ENCODE measurements around the gene ZNF263.

ZNF263 gene

GRCh38 chr16:3254309-3254708 lies 29.0 kb upstream of the ZNF263 start:
- TF ChIP-seq, protein P1, sequence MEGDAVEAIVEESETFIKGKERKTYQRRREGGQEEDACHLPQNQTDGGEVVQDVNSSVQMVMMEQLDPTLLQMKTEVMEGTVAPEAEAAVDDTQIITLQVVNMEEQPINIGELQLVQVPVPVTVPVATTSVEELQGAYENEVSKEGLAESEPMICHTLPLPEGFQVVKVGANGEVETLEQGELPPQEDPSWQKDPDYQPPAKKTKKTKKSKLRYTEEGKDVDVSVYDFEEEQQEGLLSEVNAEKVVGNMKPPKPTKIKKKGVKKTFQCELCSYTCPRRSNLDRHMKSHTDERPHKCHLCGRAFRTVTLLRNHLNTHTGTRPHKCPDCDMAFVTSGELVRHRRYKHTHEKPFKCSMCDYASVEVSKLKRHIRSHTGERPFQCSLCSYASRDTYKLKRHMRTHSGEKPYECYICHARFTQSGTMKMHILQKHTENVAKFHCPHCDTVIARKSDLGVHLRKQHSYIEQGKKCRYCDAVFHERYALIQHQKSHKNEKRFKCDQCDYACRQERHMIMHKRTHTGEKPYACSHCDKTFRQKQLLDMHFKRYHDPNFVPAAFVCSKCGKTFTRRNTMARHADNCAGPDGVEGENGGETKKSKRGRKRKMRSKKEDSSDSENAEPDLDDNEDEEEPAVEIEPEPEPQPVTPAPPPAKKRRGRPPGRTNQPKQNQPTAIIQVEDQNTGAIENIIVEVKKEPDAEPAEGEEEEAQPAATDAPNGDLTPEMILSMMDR (conservative IDR thresholded peaks at IDR 0.05; ENCODE audit: low read depth, low read length): no peak
- no peak for DNase-seq (ENCODE audit: low read depth)
- no peak overlapping the region for H3K4me3 ChIP-seq (ENCODE audit: low read length)

GRCh38 chr16:3256146-3256865 lies 27.0 kb upstream of the ZNF263 start, which contains the start of gene MEFV:
Gene MEFV, minus strand, starts transcription at chr16:3256633. Its CDS starts 46 bp downstream, at chr16:3256587.
- DNase-seq (ENCODE audit: low read depth): no peak
- H3K4me3 ChIP-seq (ENCODE audit: low read length): no peak within 1 kb of the TSS

DNA sequence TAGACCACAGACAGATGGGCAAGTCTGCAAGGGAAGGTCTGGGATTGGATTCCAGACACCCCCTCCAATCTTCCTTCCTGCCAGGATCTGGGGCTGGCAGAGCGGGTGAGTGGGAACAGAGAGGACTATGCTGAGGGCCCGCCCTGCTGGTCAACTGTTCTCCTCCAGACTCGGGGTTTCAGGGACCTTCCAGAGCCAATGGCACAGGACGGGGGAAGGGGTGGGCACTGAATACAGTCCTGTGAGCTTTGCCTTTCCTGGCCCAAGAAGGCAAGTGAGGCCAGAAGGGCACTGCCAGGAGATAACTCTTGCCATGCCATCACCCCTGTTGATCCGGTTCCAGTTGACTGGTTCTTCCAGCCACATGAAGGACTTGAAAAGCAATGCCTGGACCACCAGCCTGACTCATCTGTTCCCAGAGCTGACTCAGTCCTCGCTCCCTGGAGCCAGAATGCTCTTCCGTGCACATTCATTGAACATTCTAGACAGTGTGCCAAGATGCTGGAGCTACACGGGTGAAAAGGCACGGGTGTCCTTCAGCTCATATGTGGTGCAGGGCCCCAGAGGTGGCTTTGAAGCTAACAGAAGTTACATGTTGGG lies 26.3 kb upstream of the ZNF263 start:
- no peak for DNase-seq (ENCODE audit: low read depth)
- H3K4me3 ChIP-seq (ENCODE audit: low read length): no peak overlapping the region
- TF ChIP-seq, protein P1 (conservative IDR thresholded peaks at IDR 0.05; ENCODE audit: low read depth, low read length): no peak

More at GRCh38 chr16:3256146-3256865, 27.0 kb upstream of the ZNF263 start, which contains the start of gene MEFV:
- TF ChIP-seq, protein P1 (conservative IDR thresholded peaks at IDR 0.05; ENCODE audit: low read depth, low read length): no peak

DNA sequence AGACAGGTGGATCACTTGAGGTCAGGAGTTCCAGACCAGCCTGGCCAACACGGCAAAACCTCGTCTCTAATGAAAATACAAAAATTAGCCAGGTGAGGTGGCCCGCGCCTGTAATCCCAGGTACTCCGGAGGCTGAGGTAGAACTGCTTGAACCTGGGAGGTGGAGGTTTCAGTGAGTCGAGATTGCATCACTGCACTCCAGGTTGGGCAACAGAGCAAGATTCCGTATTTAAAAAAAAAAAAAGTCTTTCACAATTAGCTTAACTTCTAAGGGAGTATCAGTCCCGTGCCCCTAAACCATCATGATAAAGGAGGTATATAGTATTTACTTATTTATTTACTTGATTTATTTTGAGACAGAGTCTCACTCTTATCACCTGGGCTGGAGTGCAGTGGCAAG lies 23.5 kb upstream of the ZNF263 start:
- H3K4me3 ChIP-seq (ENCODE audit: low read length): no peak overlapping the region
- TF ChIP-seq, protein P1 (conservative IDR thresholded peaks at IDR 0.05; ENCODE audit: low read depth, low read length): no peak
- DNase-seq (ENCODE audit: low read depth): no peak

DNA sequence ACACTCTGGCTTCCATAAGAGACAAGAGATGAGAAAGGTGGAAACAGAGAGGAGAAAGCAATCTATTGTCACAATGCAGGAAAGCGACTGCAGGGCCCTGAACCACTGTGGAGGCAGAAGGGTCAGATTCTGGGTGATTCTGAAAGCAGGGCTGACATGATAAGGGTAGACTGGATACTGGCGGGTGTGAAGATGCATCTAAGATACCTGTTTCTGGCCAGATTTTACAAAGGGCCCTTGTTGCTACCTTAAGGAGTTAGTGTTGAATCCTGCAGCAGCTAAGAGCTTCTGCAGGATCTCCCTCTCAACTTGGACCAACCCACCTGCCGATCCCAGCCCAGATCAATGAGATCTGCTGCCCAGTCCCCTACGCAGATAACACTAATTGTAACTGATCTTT lies 20.8 kb upstream of the ZNF263 start:
- no peak for DNase-seq (ENCODE audit: low read depth)
- TF ChIP-seq, protein P1 (conservative IDR thresholded peaks at IDR 0.05; ENCODE audit: low read depth, low read length): no peak
- no peak overlapping the region for H3K4me3 ChIP-seq (ENCODE audit: low read length)

DNA sequence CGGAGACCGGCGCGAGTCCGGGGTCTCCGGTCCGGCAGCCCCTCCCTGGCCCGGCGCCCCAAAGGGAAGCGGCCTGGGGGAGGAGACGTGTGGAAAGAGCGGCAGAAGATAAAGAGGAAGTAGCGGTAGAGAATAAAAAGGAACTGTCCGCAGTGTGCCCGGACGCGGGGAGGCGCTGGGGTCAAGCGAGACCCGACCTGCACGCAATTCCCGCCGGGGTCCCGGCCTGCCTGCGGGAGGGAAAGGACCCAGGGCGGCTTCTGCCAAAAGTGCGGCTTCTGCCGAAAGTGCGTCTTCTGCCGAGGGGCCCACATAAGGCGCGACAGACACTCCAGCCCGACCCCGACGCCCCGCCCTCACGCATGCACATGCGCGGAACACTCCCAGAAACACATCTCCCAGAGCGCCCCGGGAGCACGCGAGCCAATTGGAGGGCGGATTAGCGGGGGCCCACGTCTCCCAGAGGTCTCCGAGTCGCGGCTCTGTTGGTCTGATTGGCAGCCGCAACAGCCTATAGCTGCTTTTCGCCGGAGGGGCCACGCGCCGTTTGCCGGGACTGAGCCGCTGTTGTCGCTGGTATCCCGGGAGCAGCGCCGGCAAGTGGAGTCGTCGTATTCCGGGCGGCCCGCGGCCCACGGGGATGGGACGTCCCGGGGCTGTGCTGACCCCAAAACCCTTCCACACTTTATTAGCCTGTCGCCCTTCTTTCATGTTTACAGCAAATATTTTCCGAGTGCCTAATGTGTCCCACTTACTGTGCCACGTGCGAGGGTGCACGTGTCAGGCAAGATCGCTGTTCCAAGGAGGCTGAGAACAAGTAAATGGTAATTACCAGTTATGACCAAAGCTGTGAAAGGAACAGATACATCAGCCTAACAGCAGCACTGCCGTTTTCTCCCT lies 18.9 kb upstream of the ZNF263 start:
- TF ChIP-seq, protein P1 (conservative IDR thresholded peaks at IDR 0.05; ENCODE audit: low read depth, low read length): peak; percentile 47

More for the DNA sequence above, 18.9 kb upstream of the ZNF263 start:
- H3K4me3 ChIP-seq (ENCODE audit: low read length): peak overlapping the region; percentile 71
- peak; percentile 89 for DNase-seq (ENCODE audit: low read depth)
